Naive thymus-derived CD4-positive, alpha-beta T cell (primary cell): ENCODE measurements around the gene CYP4F12. TPM values are rescaled to one million over a fixed set of nuclear protein-coding genes. Genes with fewer than 3 reads are reported as not detected.
A peak's percentile ranks its signal among the peaks of the same experiment; 100 is the strongest.
"Not testable (repeated sequence)": the region's sequence is repeated elsewhere in the genome, so short reads cannot be mapped to it uniquely, and the experiment has no call there.

ENCODE experiments used
- ATAC-seq: fragments of 150-1000 bp; cut with Tn5 transposase; 2 replicates; pipeline ENCODE4 v1.10.0; 2021; ENCODE audit warnings: mild to moderate bottlenecking, moderate library complexity
- CTCF ChIA-PET: fragments of 350-600 bp; sonication (Branson Sonifier 250); formaldehyde crosslinking; loops from one replicate; lab custom pipeline; 2021; ENCODE audit warnings: antibody characterized with exemption; lab: Charles Lee
- POLR2A ChIA-PET: fragments of 350-600 bp; sonication (Branson Sonifier 250); formaldehyde crosslinking; loops from one replicate; lab custom pipeline; 2021; ENCODE audit warnings: antibody characterized with exemption, inconsistent platforms; lab: Charles Lee
- DNase-seq, 9 donors: peaks; one replicate each; pipeline versions ENCODE4 v3.0.0 to v3.0.0-alpha.2; 2020 to 2022; ENCODE audit warnings: mixed read lengths in 1 of 9
- H3K27ac ChIP-seq: one replicate; pipeline ENCODE4 v1.7.0; 2013; ENCODE audit warnings: mild to moderate bottlenecking, low read depth, low read length, moderate library complexity
- H3K27me3 ChIP-seq, 2 donors: one replicate each; pipeline ENCODE4 v1.7.0; 2013; ENCODE audit warnings: low read length in 2 of 2, mild to moderate bottlenecking in 2 of 2, moderate library complexity in 2 of 2; ENCODE audit not compliant: control insufficient read depth in 2 of 2, insufficient read depth in 2 of 2
- H3K36me3 ChIP-seq, 3 experiments: 1 replicate in 2 of 3; 2 replicates in 1 of 3; pipeline ENCODE4 v1.7.0; 2013; ENCODE audit warnings: low read length in 3 of 3, mild to moderate bottlenecking in 3 of 3, moderate library complexity in 1 of 3; ENCODE audit not compliant: insufficient read depth in 3 of 3, control insufficient read depth in 2 of 3
- H3K4me1 ChIP-seq, 2 donors: one replicate each; pipeline ENCODE4 v1.7.0; 2013; ENCODE audit warnings: low read length in 2 of 2, mild to moderate bottlenecking in 2 of 2, moderate library complexity in 1 of 2; ENCODE audit not compliant: control insufficient read depth in 2 of 2, insufficient read depth in 2 of 2
- H3K4me3 ChIP-seq: 2 replicates; pipeline ENCODE4 v1.7.0; 2013; ENCODE audit warnings: mild to moderate bottlenecking, low read length
- H3K9me3 ChIP-seq, 3 experiments: 1 replicate in 2 of 3; 2 replicates in 1 of 3; pipeline ENCODE4 v1.7.0; 2013; ENCODE audit warnings: low read length in 3 of 3; ENCODE audit not compliant: control insufficient read depth in 2 of 3
- H3K27ac Mint-ChIP-seq, 9 donors: one replicate each; pipeline ENCODE4 v1.8.0; 2020 to 2022; ENCODE audit warnings: mixed read lengths in 9 of 9, mild to moderate bottlenecking in 8 of 9, moderate library complexity in 5 of 9, inconsistent platforms in 2 of 9
- H3K27me3 Mint-ChIP-seq, 5 donors: one replicate each; pipeline ENCODE4 v1.8.0; 2021 to 2022; ENCODE audit warnings: mixed read lengths in 5 of 5, mild to moderate bottlenecking in 1 of 5
- H3K36me3 Mint-ChIP-seq, 5 donors: one replicate each; pipeline ENCODE4 v1.8.0; 2020 to 2022; ENCODE audit warnings: mixed read lengths in 5 of 5, mild to moderate bottlenecking in 3 of 5, inconsistent platforms in 1 of 5
- H3K4me1 Mint-ChIP-seq, 7 donors: one replicate each; pipeline ENCODE4 v1.8.0; 2020 to 2022; ENCODE audit warnings: mixed read lengths in 7 of 7, mild to moderate bottlenecking in 3 of 7, inconsistent platforms in 1 of 7
- H3K4me3 Mint-ChIP-seq, 10 donors: one replicate each; pipeline ENCODE4 v1.8.0; 2020 to 2022; ENCODE audit warnings: mild to moderate bottlenecking in 10 of 10, mixed read lengths in 10 of 10, moderate library complexity in 6 of 10, inconsistent platforms in 2 of 10
- H3K9me3 Mint-ChIP-seq, 11 donors: one replicate each; pipeline ENCODE4 v1.8.0; 2020 to 2022; ENCODE audit warnings: mixed read lengths in 11 of 11, mild to moderate bottlenecking in 4 of 11, inconsistent platforms in 1 of 11, moderate library complexity in 1 of 11
- intact Hi-C, 2 donors: fragments of 100-400 bp; cut with micrococcal nuclease; formaldehyde crosslinking; loops; one replicate each; pipeline ENCODE4 v1.15.1; 2023
- polyA plus RNA-seq, 2 donors: library from polyadenylated mRNA; unstranded; fragments of 300-500 nt; fragmentation: Illumina TruSeq; gene quantifications; one replicate each; pipeline ENCODE4 v1.2.3, GENCODE V29; 2021
- total RNA-seq, 6 experiments: library from RNA in 5 of 6; stranded (reverse) in 5 of 6; gene quantifications; 1 replicate in 5 of 6; 2 replicates in 1 of 6; pipeline ENCODE4 v1.2.3 and lab custom pipeline; 2021 to 2026

Gene CYP4F12
- total and polyA plus RNA-seq, 7 experiments from 2014 or later, result 0.50 to 1.6 (median 0.96) TPM; not detected in 3

DNA sequence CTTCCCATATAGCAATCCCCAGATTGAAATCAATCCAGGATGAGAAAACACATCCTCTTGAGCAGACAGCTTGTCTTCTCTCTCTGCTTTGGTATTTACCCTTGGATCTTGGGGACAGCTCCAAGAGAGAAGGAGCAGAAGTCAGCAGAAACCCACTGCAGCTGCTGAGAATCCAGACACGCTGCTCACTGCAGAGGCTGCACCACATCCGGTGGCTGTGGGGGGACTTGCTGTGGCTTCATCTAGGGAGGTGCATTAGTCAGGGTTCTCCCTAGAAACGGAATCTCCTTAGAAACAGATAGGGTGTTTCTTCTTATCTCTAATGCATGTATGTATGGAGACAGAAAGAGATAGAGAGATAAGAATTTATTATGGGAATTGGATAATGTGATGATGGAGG lies 2.7 kb downstream of the CYP4F12 start:
- Histone ChIP-seq H3K27ac (no peak overlapping the region), H3K4me3 (no peak overlapping the region), H3K4me1 (peaks cover 0 to 7% of the 10 kb centered on the region in 2 donors), H3K36me3 (no peaks in the 10 kb centered on the region), H3K27me3 (no peaks in the 10 kb centered on the region), H3K9me3 (no peaks in the 10 kb centered on the region)
- ChIA-PET CTCF (no interaction called here), POLR2A (no interaction called here)
- intact Hi-C loops, result no loop called here
- peaks cover 0 to 2% (median 0%) of the 10 kb centered on the region in 5 donors for H3K36me3 Mint-ChIP-seq
- H3K27me3 Mint-ChIP-seq, result peaks cover 0 to 10% (median 8%) of the 10 kb centered on the region in 5 donors
- peak in 1 of 9 donors; percentile 25 for DNase-seq
- no peak overlapping the region for H3K27ac Mint-ChIP-seq
- H3K9me3 Mint-ChIP-seq, result peaks cover 0 to 8% (median 0%) of the 10 kb centered on the region in 11 donors
- peaks cover 2 to 47% (median 20%) of the 10 kb centered on the region in 7 donors for H3K4me1 Mint-ChIP-seq
- H3K4me3 Mint-ChIP-seq, result no peak overlapping the region
- no peak for ATAC-seq

DNA sequence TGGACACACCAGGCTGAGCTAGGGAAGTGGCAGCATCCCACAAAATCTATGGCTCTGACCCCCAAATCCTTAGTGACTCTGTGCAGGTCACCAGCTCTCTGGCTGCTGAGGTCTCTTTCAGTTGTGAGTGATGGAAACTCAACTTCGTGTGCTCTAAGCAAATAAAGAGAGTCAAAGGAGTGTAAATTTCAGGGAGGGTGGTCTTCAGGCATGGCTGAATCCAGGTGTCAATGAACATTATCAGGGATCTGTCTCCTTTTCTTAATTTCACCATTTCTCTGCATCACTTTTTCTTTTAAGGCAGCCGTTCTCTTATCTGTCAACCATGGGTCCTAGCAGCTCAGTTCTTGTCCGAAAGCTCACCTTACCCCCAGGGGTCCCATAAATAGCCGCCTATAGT lies 6.2 kb downstream of the CYP4F12 start:
- H3K27ac Mint-ChIP-seq, result no peak overlapping the region
- H3K4me3 Mint-ChIP-seq, result no peak overlapping the region
- no peak overlapping the region for H3K27ac ChIP-seq
- no peaks in the 10 kb centered on the region for H3K27me3 ChIP-seq
- H3K4me3 ChIP-seq, result no peak overlapping the region
- H3K9me3 Mint-ChIP-seq, result peaks cover 0 to 8% (median 0%) of the 10 kb centered on the region in 11 donors
- H3K27me3 Mint-ChIP-seq, result peaks cover 0 to 37% (median 29%) of the 10 kb centered on the region in 5 donors
- H3K4me1 ChIP-seq, result no peaks in the 10 kb centered on the region
- DNase-seq (no peak), ATAC-seq (no peak)
- H3K4me1 Mint-ChIP-seq, result peaks cover 0 to 33% (median 5%) of the 10 kb centered on the region in 7 donors
- intact Hi-C loops, result no loop called here
- no peaks in the 10 kb centered on the region for H3K9me3 ChIP-seq
- H3K36me3 Mint-ChIP-seq, result peaks cover 0 to 6% (median 2%) of the 10 kb centered on the region in 5 donors
- CTCF ChIA-PET, result interaction anchor here (0.9 kb wide), 1 partner anchor 49 kb away, joined by 4 read pairs; no protein-coding TSS in a partner anchor
- POLR2A ChIA-PET, result interaction anchor here (0.6 kb wide), 1 partner anchor 57 kb away, joined by 3 read pairs; no protein-coding TSS in a partner anchor
- H3K36me3 ChIP-seq, result no peaks in the 10 kb centered on the region

DNA sequence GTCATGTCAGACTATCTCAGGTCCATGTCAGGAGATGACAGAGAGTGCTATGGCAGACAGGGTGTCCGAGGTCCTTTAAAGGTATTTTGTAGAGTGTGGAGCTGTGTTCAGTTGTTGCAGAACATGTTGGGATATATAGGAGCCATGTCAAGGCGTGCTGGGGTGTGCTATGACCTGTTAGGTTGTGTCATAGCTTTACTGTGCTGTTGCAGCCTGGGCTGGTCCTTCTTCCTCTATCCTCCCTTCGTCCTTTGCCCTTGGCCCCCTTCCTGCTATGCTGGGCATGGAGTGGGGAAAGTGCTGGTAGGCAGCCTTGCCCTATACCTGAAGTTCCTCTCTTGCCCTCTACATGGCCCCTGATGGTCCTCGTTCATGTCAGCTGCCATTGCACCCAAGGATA lies 7.0 kb downstream of the CYP4F12 start:
- H3K4me3 ChIP-seq, intact Hi-C loops, H3K36me3 Mint-ChIP-seq, H3K9me3 ChIP-seq, H3K36me3 ChIP-seq, H3K27me3 ChIP-seq, H3K9me3 Mint-ChIP-seq, H3K4me1 ChIP-seq, H3K27ac ChIP-seq, H3K4me3 Mint-ChIP-seq, DNase-seq, ATAC-seq, H3K27ac Mint-ChIP-seq: not testable (repeated sequence)
- Mint-ChIP-seq H3K4me1 (peaks cover 0 to 26% (median 0%) of the 10 kb centered on the region in 7 donors), H3K27me3 (peaks cover 0 to 44% (median 37%) of the 10 kb centered on the region in 5 donors)
- ChIA-PET CTCF (interaction anchor here (0.6 kb wide), 1 partner anchor 781 kb away, joined by 6 read pairs; no protein-coding TSS in a partner anchor), POLR2A (interaction anchor here (0.6 kb wide), 1 partner anchor 57 kb away, joined by 3 read pairs; no protein-coding TSS in a partner anchor)

DNA sequence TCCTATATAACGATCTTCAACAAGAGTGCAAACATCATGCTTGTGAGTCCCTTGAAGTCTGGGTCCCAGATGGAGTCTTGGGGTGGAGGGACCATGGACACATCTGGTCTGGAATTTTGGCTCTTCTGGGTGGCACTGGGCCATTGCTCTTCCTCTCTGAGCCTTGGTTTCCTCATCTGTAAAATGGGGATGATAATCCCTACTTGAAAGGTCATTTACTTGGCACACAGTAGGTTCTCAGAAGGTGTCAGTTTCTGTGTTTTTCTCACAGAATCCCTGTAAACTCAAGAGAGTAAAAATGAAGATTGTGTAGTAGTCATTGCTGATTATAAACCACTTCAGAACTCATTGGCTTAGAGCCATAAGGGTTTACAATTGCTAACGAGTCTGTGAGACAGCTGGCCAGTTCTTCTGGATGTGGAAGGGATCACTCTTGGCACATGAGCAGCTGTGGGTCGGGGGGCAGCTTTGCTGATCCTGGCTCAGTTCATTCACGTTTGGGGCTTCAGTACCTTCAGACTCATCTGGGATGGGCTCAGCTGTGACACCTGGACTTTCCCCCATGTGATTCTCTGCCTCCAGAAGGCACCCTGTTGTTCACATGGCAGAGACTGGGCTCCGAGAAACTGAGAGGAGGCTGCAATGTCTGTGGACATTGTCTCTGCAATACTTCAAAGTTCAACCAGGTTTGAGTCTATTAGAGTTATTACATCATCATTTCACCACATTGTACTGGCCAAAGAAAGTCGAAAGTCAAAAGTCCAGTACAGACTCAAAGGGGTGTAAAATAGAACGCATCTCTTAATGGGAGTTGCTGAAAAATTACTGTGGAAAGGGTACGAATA lies 7.8 kb downstream of the CYP4F12 start:
- Histone ChIP-seq H3K9me3 (no peaks in the 10 kb centered on the region), H3K4me3 (no peak overlapping the region), H3K27ac (no peak overlapping the region), H3K27me3 (no peaks in the 10 kb centered on the region), H3K36me3 (no peaks in the 10 kb centered on the region), H3K4me1 (no peaks in the 10 kb centered on the region)
- peaks cover 0 to 52% (median 42%) of the 10 kb centered on the region in 5 donors for H3K27me3 Mint-ChIP-seq
- ChIA-PET CTCF (no interaction called here), POLR2A (no interaction called here)
- intact Hi-C loops, result no loop called here
- DNase-seq (no peak), ATAC-seq (no peak)
- H3K36me3 Mint-ChIP-seq, result peaks cover 0 to 8% (median 2%) of the 10 kb centered on the region in 5 donors
- H3K9me3 Mint-ChIP-seq, result peaks cover 0 to 8% (median 0%) of the 10 kb centered on the region in 11 donors
- no peak overlapping the region for H3K27ac Mint-ChIP-seq
- H3K4me1 Mint-ChIP-seq, result peaks cover 0 to 18% (median 0%) of the 10 kb centered on the region in 7 donors
- no peak overlapping the region for H3K4me3 Mint-ChIP-seq

DNA sequence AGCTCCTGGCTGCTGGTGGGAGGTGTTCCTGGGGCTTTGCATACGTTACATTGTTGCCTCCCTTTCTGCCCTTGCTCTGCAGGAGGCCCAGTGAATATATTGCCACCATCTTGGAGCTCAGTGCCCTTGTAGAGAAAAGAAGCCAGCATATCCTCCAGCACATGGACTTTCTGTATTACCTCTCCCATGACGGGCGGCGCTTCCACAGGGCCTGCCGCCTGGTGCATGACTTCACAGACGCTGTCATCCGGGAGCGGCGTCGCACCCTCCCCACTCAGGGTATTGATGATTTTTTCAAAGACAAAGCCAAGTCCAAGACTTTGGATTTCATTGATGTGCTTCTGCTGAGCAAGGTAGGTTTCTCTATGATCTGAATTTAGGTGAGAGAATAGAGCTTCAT lies 10.5 kb downstream of the CYP4F12 start:
- ChIA-PET POLR2A (no interaction called here), CTCF (no interaction called here)
- Mint-ChIP-seq H3K36me3 (peaks cover 0 to 8% (median 4%) of the 10 kb centered on the region in 5 donors), H3K4me1 (peaks cover 0 to 1% (median 0%) of the 10 kb centered on the region in 7 donors), H3K9me3 (peaks cover 0 to 18% (median 6%) of the 10 kb centered on the region in 11 donors), H3K27me3 (peaks cover 0 to 71% (median 64%) of the 10 kb centered on the region in 5 donors), H3K4me3 (no peak overlapping the region), H3K27ac (no peak overlapping the region)
- H3K36me3 ChIP-seq, result no peaks in the 10 kb centered on the region
- H3K27ac ChIP-seq, result no peak overlapping the region
- H3K9me3 ChIP-seq, result no peaks in the 10 kb centered on the region
- H3K4me3 ChIP-seq, result no peak overlapping the region
- no peaks in the 10 kb centered on the region for H3K27me3 ChIP-seq
- ATAC-seq, result no peak
- H3K4me1 ChIP-seq, result no peaks in the 10 kb centered on the region
- no peak for DNase-seq
- intact Hi-C loops, result no loop called here

DNA sequence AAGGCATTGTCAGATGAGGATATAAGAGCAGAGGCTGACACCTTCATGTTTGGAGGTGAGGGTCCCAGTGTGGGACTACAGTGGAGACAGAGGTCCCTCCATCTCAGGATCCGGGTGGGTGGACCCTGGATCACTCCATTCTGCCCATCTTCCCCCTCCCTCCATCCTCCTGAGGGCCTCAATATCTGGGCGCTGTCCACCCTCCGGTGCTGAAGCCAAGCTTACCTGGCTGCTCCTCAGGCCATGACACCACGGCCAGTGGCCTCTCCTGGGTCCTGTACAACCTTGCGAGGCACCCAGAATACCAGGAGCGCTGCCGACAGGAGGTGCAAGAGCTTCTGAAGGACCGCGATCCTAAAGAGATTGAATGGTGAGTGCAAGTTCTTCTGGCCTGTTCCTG lies 11.9 kb downstream of the CYP4F12 start:
- H3K4me3 ChIP-seq, result no peak overlapping the region
- ChIA-PET POLR2A (no interaction called here), CTCF (no interaction called here)
- peaks cover 0 to 68% (median 61%) of the 10 kb centered on the region in 5 donors for H3K27me3 Mint-ChIP-seq
- H3K4me1 ChIP-seq, result no peaks in the 10 kb centered on the region
- peaks cover 0 to 1% (median 0%) of the 10 kb centered on the region in 7 donors for H3K4me1 Mint-ChIP-seq
- no peak overlapping the region for H3K27ac ChIP-seq
- no peak overlapping the region for H3K4me3 Mint-ChIP-seq
- peaks cover 0 to 30% (median 9%) of the 10 kb centered on the region in 11 donors for H3K9me3 Mint-ChIP-seq
- no peaks in the 10 kb centered on the region for H3K36me3 ChIP-seq
- H3K27ac Mint-ChIP-seq, result peak overlapping the region in 2 of 9 donors; percentile 12 to 23
- DNase-seq, result no peak
- no peak for ATAC-seq
- intact Hi-C loops, result no loop called here
- no peaks in the 10 kb centered on the region for H3K27me3 ChIP-seq
- H3K9me3 ChIP-seq, result no peaks in the 10 kb centered on the region
- H3K36me3 Mint-ChIP-seq, result peaks cover 0 to 11% (median 4%) of the 10 kb centered on the region in 5 donors
